Measurements from ENCODE around the gene MMUT. TPM values are rescaled to one million over a fixed set of nuclear protein-coding genes. Genes with fewer than 3 reads are reported as not detected.

The MMUT gene
- total RNA-seq, 2 donors from 2014 or later, result 13.7 to 23.9 TPM

GRCh38 chr6:49430866-49431265 is 32.2 kb downstream of the MMUT start:
- Histone ChIP-seq H3K4me3 (no peak overlapping the region), H3K4me1 (replicated peaks) (no peaks in the 10 kb centered on the region), H3K27ac (no peak overlapping the region), H3K36me3 (no peaks in the 10 kb centered on the region), H3K27me3 (replicated peaks; ENCODE audit: insufficient read depth) (no peaks in the 10 kb centered on the region), H3K9me3 (no peaks in the 10 kb centered on the region)
- intact Hi-C loops (cut with DNase I), result no loop called here
- no peak for DNase-seq (ENCODE audit: low spot score)
- 95% methylated on average over 1 of the region's 1 CpG for WGBS
- TF ChIP-seq CTCF (IDR thresholded peaks at IDR 0.05), result no peak
- no peak for TF ChIP-seq POLR2A (IDR thresholded peaks at IDR 0.05)
- TF ChIP-seq POLR2AphosphoS5 (IDR thresholded peaks at IDR 0.05), result no peak

- intact Hi-C loops (cut with DNase I), result no loop called here
- H3K36me3 ChIP-seq, result no peaks in the 10 kb centered on the region
- H3K27ac ChIP-seq, result no peak overlapping the region
- H3K4me3 ChIP-seq, result no peak overlapping the region
- no peak for DNase-seq (ENCODE audit: low spot score)
- H3K4me1 ChIP-seq (replicated peaks), result no peaks in the 10 kb centered on the region
- H3K27me3 ChIP-seq (replicated peaks; ENCODE audit: insufficient read depth), result no peaks in the 10 kb centered on the region
- no peaks in the 10 kb centered on the region for H3K9me3 ChIP-seq
- WGBS, result 61% methylated on average over 2 of the region's 2 CpGs
- TF ChIP-seq CTCF (IDR thresholded peaks at IDR 0.05) (no peak), POLR2AphosphoS5 (IDR thresholded peaks at IDR 0.05) (no peak), POLR2A (IDR thresholded peaks at IDR 0.05) (no peak)
These were observed 32.9 kb downstream of the MMUT start for GRCh38 chr6:49430187-49430586.

GRCh38 chr6:49423817-49424216 is 39.2 kb downstream of the MMUT start:
- Histone ChIP-seq H3K9me3 (no peaks in the 10 kb centered on the region), H3K27me3 (replicated peaks; ENCODE audit: insufficient read depth) (no peaks in the 10 kb centered on the region), H3K27ac (no peak overlapping the region), H3K4me3 (no peak overlapping the region), H3K36me3 (no peaks in the 10 kb centered on the region), H3K4me1 (replicated peaks) (no peaks in the 10 kb centered on the region)
- TF ChIP-seq POLR2AphosphoS5 (IDR thresholded peaks at IDR 0.05), result no peak
- TF ChIP-seq CTCF (IDR thresholded peaks at IDR 0.05), result no peak
- TF ChIP-seq POLR2A (IDR thresholded peaks at IDR 0.05), result no peak
- intact Hi-C loops (cut with DNase I), result no loop called here
- DNase-seq (ENCODE audit: low spot score), result no peak
- WGBS, result 35% methylated on average over 1 of the region's 1 CpG

GRCh38 chr6:49416195-49416594 is 46.9 kb downstream of the MMUT start:
- no peak overlapping the region for H3K27ac ChIP-seq
- no peaks in the 10 kb centered on the region for H3K27me3 ChIP-seq (replicated peaks; ENCODE audit: insufficient read depth)
- intact Hi-C loops (cut with DNase I), result no loop called here
- H3K9me3 ChIP-seq, result no peaks in the 10 kb centered on the region
- TF ChIP-seq CTCF (IDR thresholded peaks at IDR 0.05), result no peak
- DNase-seq (ENCODE audit: low spot score), result no peak
- H3K36me3 ChIP-seq, result no peaks in the 10 kb centered on the region
- H3K4me3 ChIP-seq, result no peak overlapping the region
- H3K4me1 ChIP-seq (replicated peaks), result no peaks in the 10 kb centered on the region
- 69% methylated on average over 4 of the region's 4 CpGs for WGBS

- TF ChIP-seq CTCF (IDR thresholded peaks at IDR 0.05), result no peak
- no peak for TF ChIP-seq POLR2A (IDR thresholded peaks at IDR 0.05)
- no peak for TF ChIP-seq POLR2AphosphoS5 (IDR thresholded peaks at IDR 0.05)
- DNase-seq (ENCODE audit: low spot score), result no peak
- H3K4me3 ChIP-seq, result no peak overlapping the region
- intact Hi-C loops (cut with DNase I), result no loop called here
- no peak overlapping the region for H3K27ac ChIP-seq
- no peaks in the 10 kb centered on the region for H3K4me1 ChIP-seq (replicated peaks)
- no peaks in the 10 kb centered on the region for H3K27me3 ChIP-seq (replicated peaks; ENCODE audit: insufficient read depth)
- 37% methylated on average over 1 of the region's 1 CpG for WGBS
- no peaks in the 10 kb centered on the region for H3K36me3 ChIP-seq
- no peaks in the 10 kb centered on the region for H3K9me3 ChIP-seq
These were observed 47.7 kb downstream of the MMUT start for GRCh38 chr6:49415358-49415757.
